Stimulated activated naive CD8-positive, alpha-beta T cell treated with anti-CD3 and anti-CD28 coated beads, Interleukin-15, Interleukin-2, amounts not matched to agents 100 U/mL and 50 U/mL, for 24 hours (primary cell): Measurements from ENCODE around the gene SELE.
"Not testable (repeated sequence)": the region's sequence is repeated elsewhere in the genome, so short reads cannot be mapped to it uniquely, and the experiment has no call there.

Experiments used
- ATAC-seq: fragments of 150-1000 bp; cut with Tn5 transposase; one replicate; pipeline ENCODE4 v1.10.0; 2021
- DNase-seq: peaks from one replicate; pipeline ENCODE4 v3.0.0; 2021

The SELE gene

GRCh38 chr1:169683168-169683567 lies 50.7 kb downstream of the SELE start:
- peak; percentile 34 for DNase-seq
- ATAC-seq, result not testable (repeated sequence)

DNA sequence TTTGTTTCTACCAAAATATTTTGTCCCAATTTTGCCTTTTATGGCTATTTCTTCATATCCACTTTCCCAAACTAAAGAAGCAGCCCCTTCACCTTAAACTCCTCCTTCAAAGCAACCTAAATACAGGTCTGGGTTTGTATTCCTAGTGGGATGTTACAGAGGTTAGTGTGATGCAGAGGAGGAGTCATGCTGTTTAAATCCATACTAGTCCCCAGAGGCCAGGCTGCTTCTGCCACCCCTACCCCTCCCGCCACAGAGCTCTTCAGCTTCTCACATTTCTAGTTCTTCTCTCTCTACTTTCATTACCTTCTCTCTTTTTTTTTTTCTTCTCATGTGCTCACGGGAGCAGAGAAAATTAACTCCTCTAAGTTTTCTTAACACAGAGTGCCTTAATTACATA lies 51.8 kb downstream of the SELE start:
- no peak for ATAC-seq

GRCh38 chr1:169681140-169681539 lies 52.7 kb downstream of the SELE start:
- DNase-seq, result no peak
- peak; percentile 1 for ATAC-seq

More for the DNA sequence above, 51.8 kb downstream of the SELE start:
- DNase-seq, result no peak

DNA sequence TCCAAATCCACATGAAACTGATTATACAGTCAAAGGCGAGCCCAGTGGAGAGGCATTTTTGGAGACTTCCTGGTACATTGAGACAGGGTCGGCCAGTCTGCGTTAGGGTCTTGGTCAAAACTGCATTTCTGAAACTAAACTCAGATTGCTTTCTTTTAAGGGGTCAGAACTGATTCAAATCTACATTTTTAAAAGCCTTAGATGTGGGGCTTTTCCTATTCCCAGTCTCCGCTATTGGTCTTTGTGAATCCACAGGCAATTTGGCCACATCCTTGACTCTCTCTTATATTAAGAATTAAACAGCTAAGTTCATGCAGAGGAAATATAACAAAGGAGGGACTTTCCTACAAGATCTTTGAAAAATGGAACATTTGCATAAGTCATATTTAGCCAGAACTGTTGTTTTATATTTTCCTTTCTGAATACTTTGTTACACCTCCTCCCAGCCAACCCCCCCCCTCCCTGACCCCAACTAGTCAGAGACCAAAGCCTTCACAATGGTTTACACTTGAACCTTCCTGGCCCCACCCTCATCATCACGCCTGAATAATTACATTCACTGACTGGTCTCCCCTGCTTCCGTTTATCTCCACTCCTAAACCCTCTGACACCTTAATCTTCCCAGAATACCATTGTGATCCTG lies 53.4 kb downstream of the SELE start:
- DNase-seq, result peak; percentile 70
- peak; percentile 85 for ATAC-seq

- no peak for ATAC-seq
- no peak for DNase-seq
These were observed 54.2 kb downstream of the SELE start for GRCh38 chr1:169679692-169680091.

- no peak for DNase-seq
These were observed 57.9 kb downstream of the SELE start for GRCh38 chr1:169676001-169676400.

More at GRCh38 chr1:169676001-169676400, 57.9 kb downstream of the SELE start:
- no peak for ATAC-seq
